T-helper 1 cell treated with Interleukin-12 subunit alpha and Interleukin-12 subunit beta and Interleukin-4 antibody, amounts not matched to agents 30 ng/mL and 1 ng/mL, for 36 hours (primary cell): ENCODE results near the gene FAM9B. TPM values are rescaled to one million over a fixed set of nuclear protein-coding genes. Genes with fewer than 3 reads are reported as not detected.
"Not testable (repeated sequence)": the region's sequence is repeated elsewhere in the genome, so short reads cannot be mapped to it uniquely, and the experiment has no call there.

ENCODE experiments used
- intact Hi-C: fragments of 100-400 bp; cut with micrococcal nuclease; formaldehyde crosslinking; loops from one replicate; pipeline ENCODE4 v1.15.1; 2024
- total RNA-seq: library from RNA; stranded (reverse); gene quantifications from 2 replicates; pipeline ENCODE4 v1.2.3, GENCODE V29; 2022

Gene FAM9B
- not detected in 2 replicates for total RNA-seq

- intact Hi-C loops: no loop called here
Measured at GRCh38 chrX:9033989-9034388, at the start of gene FAM9B. Gene FAM9B, minus strand, starts transcription at chrX:9034127. Its CDS starts 1,141 bp downstream, at chrX:9032986.

DNA sequence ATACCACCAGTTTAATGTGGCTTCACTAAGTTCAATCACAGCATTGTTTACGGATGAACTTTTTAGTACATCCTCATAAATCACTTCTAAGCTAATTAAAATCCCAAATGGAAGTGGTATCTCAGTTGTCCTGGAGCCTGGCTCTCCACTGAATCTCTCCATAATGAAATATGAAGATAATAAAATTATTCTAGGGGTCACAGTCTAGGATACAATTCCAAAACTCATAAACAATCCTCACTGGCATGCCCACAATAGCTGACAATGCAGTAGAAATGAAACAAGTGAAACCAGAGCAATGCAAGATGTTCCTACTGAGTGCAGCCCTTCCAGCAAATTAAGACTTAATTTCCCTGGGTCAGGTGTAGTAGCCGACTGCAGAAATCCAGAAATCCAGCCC lies 47.3 kb upstream of the FAM9B start:
- intact Hi-C loops: no loop called here

GRCh38 chrX:9074326-9074725 lies 40.4 kb upstream of the FAM9B start:
- intact Hi-C loops: no loop called here

GRCh38 chrX:9072281-9072680 lies 38.4 kb upstream of the FAM9B start:
- intact Hi-C loops: no loop called here

GRCh38 chrX:9071031-9071650 lies 37.2 kb upstream of the FAM9B start:
- intact Hi-C loops: no loop called here

DNA sequence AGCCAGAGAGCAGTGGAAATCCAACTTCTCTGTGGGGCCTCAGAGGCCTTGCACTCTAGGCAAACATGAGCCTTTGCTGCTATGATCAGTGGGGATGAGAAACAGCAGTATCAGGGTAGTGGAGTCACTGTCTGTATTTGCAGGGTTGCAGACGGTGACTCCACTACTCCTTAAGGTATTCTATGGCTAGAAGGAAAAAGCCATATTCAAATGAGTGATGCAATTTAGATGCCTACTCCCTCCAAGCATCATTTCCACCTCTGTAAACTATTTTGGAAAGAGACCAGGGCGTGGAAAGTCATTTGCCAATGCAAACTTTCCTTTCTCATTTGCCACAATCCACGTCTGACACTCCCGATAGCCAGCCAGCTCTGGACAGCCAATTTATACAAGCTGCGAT lies 35.6 kb upstream of the FAM9B start:
- intact Hi-C loops: no loop called here

GRCh38 chrX:9064694-9065093 lies 30.8 kb upstream of the FAM9B start:
- intact Hi-C loops: no loop called here

DNA sequence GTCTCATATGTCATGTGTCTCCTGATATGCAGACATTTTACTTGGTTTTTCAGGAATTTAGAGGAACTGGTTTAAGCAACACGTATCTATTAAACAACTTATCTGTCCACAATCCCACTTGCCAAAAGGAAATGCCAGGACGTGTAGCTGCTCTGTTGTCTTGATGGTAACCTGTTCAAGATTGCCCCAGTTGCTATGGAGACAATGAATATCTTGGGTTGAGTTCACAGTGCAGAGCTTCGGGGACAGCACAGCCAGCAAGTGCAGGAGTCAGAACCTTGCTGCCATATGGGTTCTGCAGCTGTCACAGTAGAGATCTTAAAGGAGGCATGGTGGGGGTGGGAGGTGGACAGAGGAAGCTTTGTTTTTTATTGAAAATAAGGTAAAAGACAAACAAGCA lies 28.7 kb upstream of the FAM9B start:
- intact Hi-C loops: no loop called here

DNA sequence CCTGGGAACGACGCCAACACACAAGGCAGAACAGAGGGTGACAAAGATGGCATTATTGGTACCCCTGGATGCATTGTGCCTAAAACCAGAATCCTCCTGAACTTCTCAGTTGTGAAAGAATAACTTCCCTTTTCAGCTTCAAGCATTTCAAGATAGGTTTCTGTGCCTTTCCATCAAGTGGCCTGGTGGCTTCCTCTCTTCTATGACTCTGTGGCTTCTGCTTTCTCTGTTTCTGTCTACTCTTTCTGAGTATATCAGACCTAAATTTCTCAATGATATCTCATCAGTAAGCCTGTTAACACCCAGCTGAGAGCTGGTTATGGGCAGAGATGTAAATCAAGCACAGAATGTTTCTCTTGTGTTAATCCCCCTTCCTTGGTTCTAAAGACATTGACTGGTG lies 21.4 kb upstream of the FAM9B start:
- intact Hi-C loops: no loop called here

GRCh38 chrX:9052081-9052480 lies 18.2 kb upstream of the FAM9B start:
- intact Hi-C loops: no loop called here

DNA sequence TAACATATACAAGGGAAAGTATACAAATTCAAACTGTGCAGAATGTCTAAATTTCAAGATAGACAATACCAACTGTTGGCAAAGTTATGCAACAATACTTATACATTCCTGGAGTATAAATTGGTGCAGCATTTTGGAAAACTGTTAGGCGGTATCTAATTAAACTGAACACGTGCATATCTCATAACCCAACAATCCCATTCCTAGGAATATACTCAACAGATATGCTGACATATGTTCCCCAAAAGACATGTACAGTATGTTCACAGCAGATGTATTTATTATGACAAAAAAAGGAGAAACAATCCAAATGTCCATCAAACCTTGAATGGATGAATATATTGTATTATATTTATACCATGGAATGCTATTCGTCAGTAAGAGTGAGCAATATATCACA lies 16.4 kb upstream of the FAM9B start:
- intact Hi-C loops: no loop called here

- intact Hi-C loops: no loop called here
Measured at GRCh38 chrX:9048801-9049200, 14.9 kb upstream of the FAM9B start.

DNA sequence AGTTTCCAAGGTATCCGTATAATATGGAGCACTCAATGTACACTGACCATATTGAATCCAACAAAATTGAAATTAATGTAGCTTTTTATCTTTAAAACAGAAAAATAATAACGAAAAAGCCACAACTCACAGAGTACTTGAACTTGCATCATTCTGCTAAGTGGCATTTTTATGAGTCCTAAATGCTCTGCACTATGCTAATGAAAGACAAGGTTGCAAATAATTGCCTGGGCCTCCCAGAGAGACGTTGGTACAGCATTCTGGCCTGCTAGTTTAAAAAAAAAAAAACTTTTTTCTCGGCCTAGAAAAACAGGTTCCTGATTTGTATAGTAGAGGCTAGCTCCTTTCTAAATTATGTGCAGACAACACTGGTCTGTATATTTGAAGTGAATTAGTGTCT lies 4.3 kb upstream of the FAM9B start:
- intact Hi-C loops: no loop called here

DNA sequence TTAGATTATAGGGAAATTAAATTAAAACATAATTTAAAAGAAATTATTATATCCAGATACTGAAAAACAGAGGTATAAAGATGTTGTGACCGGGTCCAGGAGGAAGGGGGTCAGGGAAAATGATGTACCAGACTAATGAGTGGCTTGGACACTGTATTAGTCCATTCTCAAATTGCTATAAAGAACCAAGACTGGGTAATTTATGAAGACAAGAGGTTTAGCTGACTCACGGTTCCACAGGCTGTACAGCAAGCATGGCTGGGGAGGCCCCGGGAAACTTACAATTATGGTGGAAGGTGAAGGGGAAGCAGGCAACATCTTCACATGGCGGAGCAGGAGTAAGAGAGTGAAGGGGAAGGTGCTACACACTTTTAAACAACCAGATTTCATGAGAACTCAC lies 3.4 kb upstream of the FAM9B start:
- intact Hi-C loops: no loop called here

DNA sequence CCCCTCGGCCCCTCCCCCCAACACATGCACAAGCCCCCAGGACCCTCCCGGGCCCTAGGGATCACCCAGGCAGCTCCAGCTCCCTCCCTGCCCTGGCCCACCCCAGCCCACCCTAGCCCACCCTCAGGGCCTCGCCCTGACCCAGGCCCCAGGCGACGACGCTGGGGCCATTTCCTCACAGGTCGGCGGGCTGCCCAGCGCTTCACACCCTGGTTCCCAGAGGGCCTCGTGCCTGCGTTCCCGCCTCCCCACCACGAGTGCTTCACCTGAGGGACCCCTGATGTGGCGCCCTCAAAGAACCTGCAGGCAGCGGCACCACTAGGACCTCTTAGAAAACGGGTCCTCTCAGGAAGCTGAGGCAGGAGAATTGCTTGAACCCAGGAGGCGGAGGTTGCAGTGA lies 341 bp downstream of the FAM9B start:
- intact Hi-C loops: no loop called here

GRCh38 chrX:9033179-9033578 lies 748 bp downstream of the FAM9B start:
- intact Hi-C loops: no loop called here

DNA sequence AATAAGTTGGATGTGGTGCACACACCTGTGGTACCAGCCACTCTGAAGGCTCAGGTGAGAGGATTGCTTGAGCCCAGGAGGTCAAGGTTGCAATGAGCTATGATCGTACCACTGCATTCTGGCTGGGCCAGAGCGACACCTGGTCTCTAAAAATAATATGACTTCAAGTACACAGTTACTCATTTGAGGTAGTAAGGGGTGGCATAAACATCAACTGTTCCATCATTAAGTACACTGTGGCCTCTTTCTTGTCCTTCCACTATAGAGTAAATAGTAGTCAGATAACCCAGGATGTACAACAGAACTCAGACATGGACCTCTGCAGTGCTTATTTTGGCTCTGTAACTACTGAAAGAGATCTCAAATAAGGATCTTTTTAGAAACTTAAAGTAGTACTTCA lies 10.6 kb downstream of the FAM9B start:
- intact Hi-C loops: no loop called here

DNA sequence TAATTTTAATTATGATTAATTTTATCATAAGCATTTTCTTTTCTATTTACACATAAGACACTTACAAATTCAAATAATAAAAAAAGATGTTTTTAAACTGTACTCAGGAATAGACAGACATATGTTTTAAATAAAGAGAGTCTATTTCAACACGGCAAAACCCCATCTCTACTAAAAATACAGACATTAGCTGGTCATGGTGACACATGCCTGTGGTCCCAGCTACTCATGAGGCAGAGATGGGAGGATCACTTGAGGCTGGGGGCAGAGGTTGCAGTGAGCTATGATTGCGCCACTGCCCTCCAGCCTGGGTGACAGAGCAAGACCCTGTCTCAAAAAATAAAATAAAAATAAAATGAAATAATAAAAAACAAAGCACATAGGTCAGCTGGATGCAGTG lies 14.8 kb downstream of the FAM9B start:
- intact Hi-C loops: no loop called here

- intact Hi-C loops: not testable (repeated sequence)
Measured at GRCh38 chrX:9018332-9018731, 15.6 kb downstream of the FAM9B start.

DNA sequence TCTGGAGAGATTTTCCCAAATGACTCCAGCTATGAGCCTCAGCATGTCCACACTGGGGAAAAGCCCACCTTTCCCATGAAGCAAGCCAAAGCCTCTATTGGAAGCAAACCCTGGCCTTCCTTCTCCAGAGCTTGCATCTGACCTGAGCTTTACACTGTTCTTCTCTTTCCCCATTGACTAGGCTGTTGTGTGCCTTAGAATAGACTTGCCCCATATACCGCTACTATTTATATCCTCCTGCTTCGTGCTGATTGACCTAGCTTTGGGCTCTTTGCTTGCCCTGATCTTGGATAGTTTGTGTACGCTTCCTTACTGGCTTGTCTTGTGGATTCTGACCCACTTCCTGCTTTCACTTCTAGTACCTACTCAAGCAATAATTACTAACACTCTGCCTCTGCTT lies 30.9 kb downstream of the FAM9B start:
- intact Hi-C loops: no loop called here

GRCh38 chrX:8988446-8988845 lies 45.5 kb downstream of the FAM9B start:
- intact Hi-C loops: no loop called here

DNA sequence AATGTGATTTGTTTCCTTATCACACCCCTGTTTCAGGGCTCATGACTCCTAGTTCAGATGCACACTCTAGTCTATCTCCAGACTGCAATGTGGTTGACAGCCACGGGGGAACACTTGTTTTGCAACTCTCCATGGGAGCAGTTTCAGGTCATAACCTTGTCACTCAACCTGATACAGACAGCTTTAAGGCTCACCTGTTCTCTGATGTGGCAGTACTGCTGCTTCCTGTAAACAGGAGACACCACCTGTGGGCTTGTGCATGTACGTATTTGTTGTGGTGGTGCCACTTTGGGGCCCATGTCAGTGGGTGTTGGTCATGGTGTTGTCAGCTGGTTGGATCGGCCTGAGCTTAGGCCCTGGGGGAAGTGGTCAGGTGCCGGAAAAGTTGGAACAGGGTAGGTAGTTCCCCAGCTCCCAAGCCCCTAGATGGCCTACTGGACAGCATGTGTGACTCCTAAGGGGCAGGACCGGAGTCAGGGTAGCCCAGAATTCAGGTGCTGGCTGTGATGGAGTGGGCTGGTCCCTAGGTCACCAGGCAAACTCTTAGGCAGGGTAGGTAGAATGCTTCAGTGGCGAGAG lies 46.2 kb downstream of the FAM9B start:
- intact Hi-C loops: no loop called here

DNA sequence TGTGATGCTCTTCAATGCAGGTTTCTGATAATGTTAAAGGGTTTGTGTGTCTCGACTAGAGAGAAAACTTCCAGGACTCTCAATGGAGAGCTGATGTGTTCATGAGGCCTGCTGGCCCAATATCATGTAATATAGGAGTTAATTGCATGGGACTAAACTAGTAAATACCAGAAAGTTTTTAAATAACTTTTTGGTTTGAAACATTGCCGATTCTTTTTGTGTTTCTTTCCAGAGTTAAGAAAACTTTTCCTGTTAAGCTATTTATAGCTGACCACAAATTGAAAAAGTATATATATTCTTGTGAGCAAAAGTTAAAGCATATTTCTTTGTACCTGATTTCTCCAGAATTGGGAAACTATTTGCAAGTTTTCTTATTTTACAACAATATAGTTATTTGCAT lies 49.7 kb downstream of the FAM9B start:
- intact Hi-C loops: no loop called here

- intact Hi-C loops: no loop called here
Measured at GRCh38 chrX:8981723-8982122, 52.2 kb downstream of the FAM9B start.
